ENCODE data around the gene DNAJC3. TPM values are rescaled to one million over a fixed set of nuclear protein-coding genes. Genes with fewer than 3 reads are reported as not detected.
A peak's percentile ranks its signal among the peaks of the same experiment; 100 is the strongest.

DNAJC3 gene
- total and polyA plus RNA-seq, 2 of the 13 experiments (the other 11 are each of a cell fraction or from before 2014, with no cell fraction given), result 10.4 to 48.2 TPM

DNA sequence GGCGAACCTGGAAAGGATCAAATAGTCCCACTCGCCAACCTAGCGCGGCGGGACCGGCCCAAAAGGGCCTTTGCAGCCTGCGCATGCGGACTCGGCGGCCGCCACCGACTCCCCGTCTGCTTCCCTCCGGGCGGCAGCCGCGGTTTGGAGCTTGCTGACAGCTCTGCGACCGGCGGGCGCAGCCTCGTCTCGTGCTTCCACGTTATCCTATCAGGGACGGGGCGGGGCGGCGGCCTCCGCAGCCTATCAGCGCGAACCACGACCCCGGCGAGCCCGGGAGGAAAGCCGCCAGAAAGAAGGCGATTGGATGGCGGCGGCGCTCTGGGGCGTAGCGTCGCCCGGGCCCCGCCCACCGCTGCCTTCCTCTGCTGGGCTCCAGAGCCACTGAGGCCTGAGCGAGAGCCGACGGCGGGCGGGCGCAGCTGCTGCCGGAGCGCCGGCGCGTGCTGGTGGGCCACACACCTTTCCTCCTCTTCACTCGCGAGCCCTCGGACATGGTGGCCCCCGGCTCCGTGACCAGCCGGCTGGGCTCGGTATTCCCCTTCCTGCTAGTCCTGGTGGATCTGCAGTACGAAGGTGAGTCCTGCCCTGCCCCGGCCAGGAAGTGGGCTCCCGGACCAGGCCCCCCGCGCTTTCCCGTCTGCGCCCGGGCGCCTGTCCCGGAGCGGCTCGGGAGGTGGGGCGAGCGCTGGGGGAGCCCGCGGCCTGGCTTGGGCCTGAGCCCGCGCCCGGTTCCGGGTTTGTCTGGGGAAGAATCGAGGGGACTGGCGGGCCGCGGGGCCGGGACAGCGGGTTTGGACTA, at the start of gene DNAJC3 (continued):
- no peak; the same call in 1 of the 2 replicates for TF ChIP-seq ZNF253 (CRISPR knock-in tag; IDR thresholded peaks at IDR 0.05; ENCODE audit: borderline replicate concordance)
- no peak for TF ChIP-seq MLLT10 (CRISPR knock-in tag; IDR thresholded peaks at IDR 0.05)
- no peak for TF ChIP-seq RXRA (CRISPR knock-in tag; IDR thresholded peaks at IDR 0.05)
- no peak for TF ChIP-seq TBX3 (IDR thresholded peaks at IDR 0.05; ENCODE audit: borderline replicate concordance)
- TF ChIP-seq HDAC6 (IDR thresholded peaks at IDR 0.05; ENCODE audit: low read depth, low read length), result no peak
- peak; percentile 48; the same call in 1 of the 2 replicates for TF ChIP-seq SPEN (CRISPR knock-in tag; IDR thresholded peaks at IDR 0.05; ENCODE audit: low read depth)
- TF ChIP-seq HNRNPK (IDR thresholded peaks at IDR 0.05; ENCODE audit: low read depth, low read length, poor library complexity, severe bottlenecking), result no peak
- TF ChIP-seq ZNF274 (CRISPR knock-in tag; IDR thresholded peaks at IDR 0.05), result peak; percentile 75; the same call in 1 of the 2 replicates
- no peak for TF ChIP-seq ZNF576 (CRISPR knock-in tag; IDR thresholded peaks at IDR 0.05)
- no peak for TF ChIP-seq ZNF740 (CRISPR knock-in tag; IDR thresholded peaks at IDR 0.05)
- TF ChIP-seq, protein P1, sequence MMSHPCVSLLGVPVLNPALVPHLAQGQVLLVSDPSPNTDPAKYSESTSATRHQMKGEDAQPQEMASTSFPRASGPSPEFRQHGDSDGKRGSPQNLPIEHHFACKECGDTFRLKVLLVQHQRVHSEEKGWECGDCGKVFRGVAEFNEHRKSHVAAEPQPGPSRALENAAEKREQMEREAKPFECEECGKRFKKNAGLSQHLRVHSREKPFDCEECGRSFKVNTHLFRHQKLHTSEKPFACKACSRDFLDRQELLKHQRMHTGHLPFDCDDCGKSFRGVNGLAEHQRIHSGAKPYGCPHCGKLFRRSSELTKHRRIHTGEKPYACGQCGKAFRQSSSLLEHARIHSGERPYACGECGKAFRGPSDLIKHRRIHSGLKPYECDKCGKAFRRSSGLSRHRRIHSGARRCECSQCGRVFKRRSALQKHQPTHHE (CRISPR knock-in tag; IDR thresholded peaks at IDR 0.05; ENCODE audit: borderline replicate concordance), result peak; percentile 66; the same call in 1 of the 2 replicates
- no peak for TF ChIP-seq ZNF7 (CRISPR knock-in tag; IDR thresholded peaks at IDR 0.05)
- TF ChIP-seq RFXAP (CRISPR knock-in tag; IDR thresholded peaks at IDR 0.05; ENCODE audit: borderline replicate concordance), result 0 out of 2 replicates have a peak, but pooled peaks have one; percentile 23
- TF ChIP-seq, protein P2, sequence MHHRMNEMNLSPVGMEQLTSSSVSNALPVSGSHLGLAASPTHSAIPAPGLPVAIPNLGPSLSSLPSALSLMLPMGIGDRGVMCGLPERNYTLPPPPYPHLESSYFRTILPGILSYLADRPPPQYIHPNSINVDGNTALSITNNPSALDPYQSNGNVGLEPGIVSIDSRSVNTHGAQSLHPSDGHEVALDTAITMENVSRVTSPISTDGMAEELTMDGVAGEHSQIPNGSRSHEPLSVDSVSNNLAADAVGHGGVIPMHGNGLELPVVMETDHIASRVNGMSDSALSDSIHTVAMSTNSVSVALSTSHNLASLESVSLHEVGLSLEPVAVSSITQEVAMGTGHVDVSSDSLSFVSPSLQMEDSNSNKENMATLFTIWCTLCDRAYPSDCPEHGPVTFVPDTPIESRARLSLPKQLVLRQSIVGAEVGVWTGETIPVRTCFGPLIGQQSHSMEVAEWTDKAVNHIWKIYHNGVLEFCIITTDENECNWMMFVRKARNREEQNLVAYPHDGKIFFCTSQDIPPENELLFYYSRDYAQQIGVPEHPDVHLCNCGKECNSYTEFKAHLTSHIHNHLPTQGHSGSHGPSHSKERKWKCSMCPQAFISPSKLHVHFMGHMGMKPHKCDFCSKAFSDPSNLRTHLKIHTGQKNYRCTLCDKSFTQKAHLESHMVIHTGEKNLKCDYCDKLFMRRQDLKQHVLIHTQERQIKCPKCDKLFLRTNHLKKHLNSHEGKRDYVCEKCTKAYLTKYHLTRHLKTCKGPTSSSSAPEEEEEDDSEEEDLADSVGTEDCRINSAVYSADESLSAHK (CRISPR knock-in tag; IDR thresholded peaks at IDR 0.05; ENCODE audit: borderline replicate concordance), result no peak
- TF ChIP-seq HDAC1 (CRISPR knock-in tag; IDR thresholded peaks at IDR 0.05), result peak; percentile 92
- TF ChIP-seq, protein P3, sequence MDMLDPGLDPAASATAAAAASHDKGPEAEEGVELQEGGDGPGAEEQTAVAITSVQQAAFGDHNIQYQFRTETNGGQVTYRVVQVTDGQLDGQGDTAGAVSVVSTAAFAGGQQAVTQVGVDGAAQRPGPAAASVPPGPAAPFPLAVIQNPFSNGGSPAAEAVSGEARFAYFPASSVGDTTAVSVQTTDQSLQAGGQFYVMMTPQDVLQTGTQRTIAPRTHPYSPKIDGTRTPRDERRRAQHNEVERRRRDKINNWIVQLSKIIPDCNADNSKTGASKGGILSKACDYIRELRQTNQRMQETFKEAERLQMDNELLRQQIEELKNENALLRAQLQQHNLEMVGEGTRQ (IDR thresholded peaks at IDR 0.05; ENCODE audit: low read depth, low read length), result no peak
- TF ChIP-seq, protein P3 (CRISPR knock-in tag; IDR thresholded peaks at IDR 0.05; ENCODE audit: borderline replicate concordance), result 0 out of 2 replicates have a peak, but pooled peaks have one; percentile 33
- TF ChIP-seq KDM6A (CRISPR knock-in tag; IDR thresholded peaks at IDR 0.05; ENCODE audit: low read depth), result no peak
- TF ChIP-seq, protein P4, sequence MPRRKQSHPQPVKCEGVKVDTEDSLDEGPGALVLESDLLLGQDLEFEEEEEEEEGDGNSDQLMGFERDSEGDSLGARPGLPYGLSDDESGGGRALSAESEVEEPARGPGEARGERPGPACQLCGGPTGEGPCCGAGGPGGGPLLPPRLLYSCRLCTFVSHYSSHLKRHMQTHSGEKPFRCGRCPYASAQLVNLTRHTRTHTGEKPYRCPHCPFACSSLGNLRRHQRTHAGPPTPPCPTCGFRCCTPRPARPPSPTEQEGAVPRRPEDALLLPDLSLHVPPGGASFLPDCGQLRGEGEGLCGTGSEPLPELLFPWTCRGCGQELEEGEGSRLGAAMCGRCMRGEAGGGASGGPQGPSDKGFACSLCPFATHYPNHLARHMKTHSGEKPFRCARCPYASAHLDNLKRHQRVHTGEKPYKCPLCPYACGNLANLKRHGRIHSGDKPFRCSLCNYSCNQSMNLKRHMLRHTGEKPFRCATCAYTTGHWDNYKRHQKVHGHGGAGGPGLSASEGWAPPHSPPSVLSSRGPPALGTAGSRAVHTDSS (CRISPR knock-in tag; conservative IDR thresholded peaks at IDR 0.05), result no peak
